HG03064 (cell line): ENCODE results near the gene ABCA13.

ENCODE experiments used
- ATAC-seq: cut with Tn5 transposase; IDR thresholded peaks from one replicate; pipeline ENCODE4 v1.9.1; 2021; ENCODE audit warnings: low read depth; ENCODE audit not compliant: unreplicated experiment

The ABCA13 gene

GRCh38 chr7:48621076-48621475 is 449.8 kb downstream of the ABCA13 start:
- no peak for ATAC-seq

- ATAC-seq, result no peak
These were observed 455.9 kb downstream of the ABCA13 start for GRCh38 chr7:48627164-48627563.

- ATAC-seq, result no peak
These were observed 457.6 kb downstream of the ABCA13 start for GRCh38 chr7:48628793-48629349.

- no peak for ATAC-seq
These were observed 462.9 kb downstream of the ABCA13 start for GRCh38 chr7:48634116-48634632.

- ATAC-seq, result no peak
These were observed 464.5 kb downstream of the ABCA13 start for GRCh38 chr7:48635796-48636195.

GRCh38 chr7:48636391-48637015 is 465.2 kb downstream of the ABCA13 start:
- no peak for ATAC-seq

- ATAC-seq, result no peak
These were observed 466.1 kb downstream of the ABCA13 start for GRCh38 chr7:48637382-48637781.

- ATAC-seq, result no peak
These were observed 466.8 kb downstream of the ABCA13 start for GRCh38 chr7:48638041-48638440.

- no peak for ATAC-seq
These were observed 472.3 kb downstream of the ABCA13 start for GRCh38 chr7:48643431-48644013.

- ATAC-seq, result no peak
These were observed 486.9 kb downstream of the ABCA13 start for GRCh38 chr7:48658138-48658537.

- ATAC-seq, result no peak
These were observed 489.1 kb downstream of the ABCA13 start for GRCh38 chr7:48660306-48660870.

GRCh38 chr7:48664241-48664640 is 493.0 kb downstream of the ABCA13 start:
- ATAC-seq, result no peak

GRCh38 chr7:48665353-48666135 is 494.3 kb downstream of the ABCA13 start:
- no peak for ATAC-seq

GRCh38 chr7:48667407-48667806 is 496.1 kb downstream of the ABCA13 start:
- no peak for ATAC-seq

- ATAC-seq, result no peak
These were observed 500.4 kb downstream of the ABCA13 start for GRCh38 chr7:48671656-48672055.

- ATAC-seq, result no peak
These were observed 509.7 kb downstream of the ABCA13 start for GRCh38 chr7:48681006-48681405.

GRCh38 chr7:48691788-48692187 is 520.5 kb downstream of the ABCA13 start:
- no peak for ATAC-seq
